ENCODE measurements around the gene PFKL. TPM values are rescaled to one million over a fixed set of nuclear protein-coding genes. Genes with fewer than 3 reads are reported as not detected.

Gene PFKL
- total RNA-seq, 6 experiments from 2014 or later = 100 to 123 (median 107) TPM

DNA sequence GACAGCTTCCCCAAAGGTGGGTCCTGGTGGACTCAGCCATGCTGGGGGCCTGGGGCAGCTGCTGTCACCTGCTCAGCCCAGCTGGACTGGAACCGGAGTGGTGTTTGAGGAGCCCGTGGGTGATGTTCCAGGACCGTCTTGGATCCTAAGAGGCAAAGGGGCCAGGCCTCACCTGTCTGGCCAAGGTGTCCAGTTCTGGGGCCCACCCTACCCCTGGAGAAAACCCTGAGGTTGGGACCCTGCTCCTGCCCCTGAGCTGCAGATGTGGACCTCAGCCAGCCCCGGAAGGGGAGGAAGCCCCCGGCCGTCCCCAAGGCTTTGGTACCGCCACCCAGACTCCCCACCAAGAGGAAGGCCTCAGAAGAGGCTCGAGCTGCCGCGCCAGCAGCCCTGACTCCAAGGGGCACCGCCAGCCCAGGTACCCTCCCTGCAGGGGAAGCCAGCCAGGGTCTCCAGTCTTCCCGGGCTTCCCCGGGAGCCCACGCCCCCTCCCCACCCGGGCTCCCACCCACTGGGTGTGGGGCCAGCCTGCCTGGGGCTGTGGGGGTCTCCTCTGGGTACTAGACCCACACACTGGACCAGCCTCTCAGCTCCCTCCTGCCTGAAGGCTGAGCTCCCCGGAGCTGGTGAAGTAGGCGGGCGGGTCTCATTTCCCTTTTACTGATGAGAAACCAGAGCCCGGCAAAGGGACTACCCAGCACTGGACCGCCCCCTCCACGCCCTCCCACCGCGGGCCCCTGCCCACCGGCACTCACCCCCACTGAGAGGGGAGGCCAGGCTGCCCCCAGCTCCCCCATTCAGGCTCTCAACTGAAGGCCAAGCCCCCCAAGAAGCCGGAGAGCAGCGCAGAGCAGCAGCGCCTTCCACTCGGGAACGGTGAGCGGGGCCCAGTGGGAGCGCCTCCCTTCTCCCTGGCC is 12.9 kb upstream of the PFKL start:
- no peaks in the 10 kb centered on the region for H3K4me1 Mint-ChIP-seq (ENCODE audit: low read depth)
- TF ChIP-seq, protein P1, sequence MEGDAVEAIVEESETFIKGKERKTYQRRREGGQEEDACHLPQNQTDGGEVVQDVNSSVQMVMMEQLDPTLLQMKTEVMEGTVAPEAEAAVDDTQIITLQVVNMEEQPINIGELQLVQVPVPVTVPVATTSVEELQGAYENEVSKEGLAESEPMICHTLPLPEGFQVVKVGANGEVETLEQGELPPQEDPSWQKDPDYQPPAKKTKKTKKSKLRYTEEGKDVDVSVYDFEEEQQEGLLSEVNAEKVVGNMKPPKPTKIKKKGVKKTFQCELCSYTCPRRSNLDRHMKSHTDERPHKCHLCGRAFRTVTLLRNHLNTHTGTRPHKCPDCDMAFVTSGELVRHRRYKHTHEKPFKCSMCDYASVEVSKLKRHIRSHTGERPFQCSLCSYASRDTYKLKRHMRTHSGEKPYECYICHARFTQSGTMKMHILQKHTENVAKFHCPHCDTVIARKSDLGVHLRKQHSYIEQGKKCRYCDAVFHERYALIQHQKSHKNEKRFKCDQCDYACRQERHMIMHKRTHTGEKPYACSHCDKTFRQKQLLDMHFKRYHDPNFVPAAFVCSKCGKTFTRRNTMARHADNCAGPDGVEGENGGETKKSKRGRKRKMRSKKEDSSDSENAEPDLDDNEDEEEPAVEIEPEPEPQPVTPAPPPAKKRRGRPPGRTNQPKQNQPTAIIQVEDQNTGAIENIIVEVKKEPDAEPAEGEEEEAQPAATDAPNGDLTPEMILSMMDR (IDR thresholded peaks at IDR 0.05) = no peak
- H3K27me3 Mint-ChIP-seq (ENCODE audit: insufficient read depth) = peaks cover 12% of the 10 kb centered on the region
- H3K36me3 Mint-ChIP-seq (ENCODE audit: low read depth) = no peaks in the 10 kb centered on the region
- no peak for DNase-seq
- no peak overlapping the region for H3K27ac Mint-ChIP-seq
- H3K9me3 Mint-ChIP-seq = no peaks in the 10 kb centered on the region
- H3K4me3 Mint-ChIP-seq = no peak overlapping the region

DNA sequence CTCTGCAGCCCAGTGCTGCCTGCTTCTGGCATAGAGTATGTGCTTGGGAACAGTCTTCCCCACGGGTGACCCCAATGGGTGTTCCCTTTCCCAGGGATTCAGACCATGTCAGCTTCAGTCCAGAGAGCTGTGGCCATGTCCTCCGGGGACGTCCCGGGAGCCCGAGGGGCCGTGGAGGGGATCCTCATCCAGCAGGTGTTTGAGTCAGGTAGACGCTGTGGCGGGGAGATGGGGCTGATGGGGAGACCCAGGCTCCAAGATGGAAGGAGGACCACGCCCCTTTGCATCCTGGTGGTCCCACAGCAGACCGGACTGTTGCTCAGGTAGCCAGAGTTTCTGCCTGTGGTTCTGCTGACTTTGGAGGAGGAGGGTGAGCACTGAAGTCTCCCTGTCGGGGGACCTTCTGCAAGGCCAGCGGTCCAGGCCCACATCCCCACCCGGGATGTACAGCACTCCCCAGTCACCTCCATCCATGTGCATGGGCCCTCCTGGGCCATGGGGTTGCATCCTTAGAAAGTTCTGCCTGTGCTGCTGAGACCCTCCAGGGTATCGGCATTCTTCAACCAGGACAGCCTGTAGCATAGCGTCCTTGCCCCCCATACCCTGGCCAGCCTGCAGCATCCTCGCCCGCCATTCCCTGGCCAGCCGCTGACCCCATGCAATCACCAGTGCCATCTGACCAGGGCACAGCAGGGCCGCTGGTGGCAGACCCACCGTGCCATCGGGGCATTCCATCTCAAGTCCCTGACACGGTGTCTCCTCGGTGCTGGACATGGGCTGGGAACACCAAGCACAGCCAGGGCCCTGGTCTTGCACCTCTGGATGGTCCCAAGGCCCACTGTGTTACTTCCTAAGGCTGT is 11.4 kb upstream of the PFKL start:
- DNase-seq = no peak
- no peak overlapping the region for H3K4me3 Mint-ChIP-seq
- H3K27ac Mint-ChIP-seq = no peak overlapping the region
- TF ChIP-seq, protein P1 (IDR thresholded peaks at IDR 0.05) = no peak
- H3K9me3 Mint-ChIP-seq = no peaks in the 10 kb centered on the region
- H3K27me3 Mint-ChIP-seq (ENCODE audit: insufficient read depth) = peaks cover 7% of the 10 kb centered on the region
- no peaks in the 10 kb centered on the region for H3K4me1 Mint-ChIP-seq (ENCODE audit: low read depth)
- no peaks in the 10 kb centered on the region for H3K36me3 Mint-ChIP-seq (ENCODE audit: low read depth)

DNA sequence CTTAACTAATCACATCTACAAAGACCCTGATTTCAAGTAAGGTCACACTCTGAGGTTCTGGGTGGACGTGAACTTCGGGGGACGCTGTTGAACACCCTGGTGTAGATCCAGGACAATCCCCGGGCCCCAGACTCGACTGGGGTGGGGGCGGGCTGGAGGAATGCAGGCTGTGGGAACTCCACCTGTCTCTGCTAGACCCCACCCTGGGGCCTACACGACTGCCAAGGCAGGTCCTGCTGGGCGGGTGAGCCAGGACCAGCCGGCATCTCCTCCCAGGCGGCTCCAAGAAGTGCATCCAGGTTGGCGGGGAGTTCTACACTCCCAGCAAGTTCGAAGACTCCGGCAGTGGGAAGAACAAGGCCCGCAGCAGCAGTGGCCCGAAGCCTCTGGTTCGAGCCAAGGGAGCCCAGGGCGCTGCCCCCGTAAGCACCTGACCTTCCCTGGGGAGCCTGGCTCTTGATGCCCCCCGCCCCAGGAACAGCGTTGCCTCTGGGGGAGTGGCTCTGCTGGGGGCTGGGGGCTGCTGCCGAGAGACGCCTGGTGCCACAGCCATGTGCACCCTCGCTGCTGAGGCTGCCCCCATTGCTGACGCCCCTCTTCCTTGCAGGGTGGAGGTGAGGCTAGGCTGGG is 10.4 kb upstream of the PFKL start:
- TF ChIP-seq, protein P1 (IDR thresholded peaks at IDR 0.05) = no peak
- DNase-seq = no peak
- Mint-ChIP-seq H3K4me3 (no peak overlapping the region), H3K27me3 (ENCODE audit: insufficient read depth) (peaks cover 7% of the 10 kb centered on the region), H3K4me1 (ENCODE audit: low read depth) (no peaks in the 10 kb centered on the region), H3K9me3 (no peaks in the 10 kb centered on the region), H3K27ac (no peak overlapping the region), H3K36me3 (ENCODE audit: low read depth) (no peaks in the 10 kb centered on the region)

DNA sequence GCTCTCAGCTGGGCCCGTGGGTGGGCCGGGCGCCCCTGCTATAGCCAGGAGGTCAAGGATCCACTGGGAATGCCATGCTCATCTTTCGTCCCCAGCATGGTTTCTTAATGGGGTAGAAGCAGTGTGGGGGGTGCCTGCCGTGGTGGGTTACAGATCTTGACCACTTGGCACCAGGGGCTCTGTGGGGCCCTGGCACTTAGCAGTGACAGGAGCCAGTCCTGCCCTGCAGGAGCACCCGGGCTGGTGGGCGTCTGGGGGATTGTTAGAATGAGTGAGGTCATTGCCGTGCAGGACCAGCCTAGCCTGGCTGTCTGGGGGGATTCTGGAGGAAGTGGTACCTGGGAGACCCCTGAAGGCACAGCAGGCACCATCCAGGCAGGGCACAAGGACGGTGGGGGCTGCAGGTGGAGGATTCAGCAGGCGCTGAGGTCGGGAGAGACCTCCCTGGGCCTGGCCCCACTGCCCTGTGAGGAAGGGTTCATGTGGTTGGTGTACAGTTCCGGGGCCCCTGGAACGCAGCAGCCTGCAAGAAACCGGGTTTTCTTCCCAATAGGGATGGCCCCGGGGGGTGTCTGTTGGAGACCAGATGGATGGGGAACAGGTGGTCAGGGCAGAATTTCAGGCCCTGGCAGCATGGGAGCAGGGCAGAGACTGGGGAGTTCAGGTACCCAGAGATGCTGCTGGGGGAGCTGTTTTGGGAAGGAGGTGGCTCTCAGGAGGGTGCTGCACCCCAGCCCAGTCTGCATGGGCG is 9.4 kb upstream of the PFKL start:
- peaks cover 7% of the 10 kb centered on the region for H3K27me3 Mint-ChIP-seq (ENCODE audit: insufficient read depth)
- no peak overlapping the region for H3K4me3 Mint-ChIP-seq
- H3K4me1 Mint-ChIP-seq (ENCODE audit: low read depth) = no peaks in the 10 kb centered on the region
- H3K36me3 Mint-ChIP-seq (ENCODE audit: low read depth) = no peaks in the 10 kb centered on the region
- no peak for DNase-seq
- TF ChIP-seq, protein P1 (IDR thresholded peaks at IDR 0.05) = no peak
- no peak overlapping the region for H3K27ac Mint-ChIP-seq
- no peaks in the 10 kb centered on the region for H3K9me3 Mint-ChIP-seq

Data from HFFc6 (cell line).